H9 (cell line): Measurements from ENCODE around the gene TMEM184A. TPM values are rescaled to one million over a fixed set of nuclear protein-coding genes. Genes with fewer than 3 reads are reported as not detected.

Experiments used
- DNase-seq: peaks from one replicate; pipeline ENCODE4 v3.0.0-alpha.2; 2017
- H2AFZ ChIP-seq: one replicate; pipeline ENCODE4 v1.6.1; 2013; ENCODE audit warnings: mild to moderate bottlenecking, low read length, control low read depth, moderate library complexity
- H2AK5ac ChIP-seq: 2 replicates; pipeline ENCODE4 v1.6.1; 2013; ENCODE audit warnings: low read length, control low read depth, mixed read lengths; ENCODE audit not compliant: insufficient read length
- H2BK120ac ChIP-seq: one replicate; pipeline ENCODE4 v1.6.1; 2013; ENCODE audit warnings: low read depth, mild to moderate bottlenecking, low read length, control low read depth, inconsistent platforms; ENCODE audit not compliant: poor library complexity, severe bottlenecking
- H2BK12ac ChIP-seq: 2 replicates; pipeline ENCODE4 v1.6.1; 2013; ENCODE audit warnings: low read length, control low read depth, mixed read lengths, low read depth; ENCODE audit not compliant: insufficient read length
- H2BK15ac ChIP-seq: 2 replicates; pipeline ENCODE4 v1.6.1; 2013; ENCODE audit warnings: low read depth, low read length, control low read depth
- H2BK20ac ChIP-seq: one replicate; pipeline ENCODE4 v1.6.1; 2013; ENCODE audit warnings: low read depth, mild to moderate bottlenecking, low read length, control low read depth, inconsistent platforms; ENCODE audit not compliant: poor library complexity, severe bottlenecking
- H2BK5ac ChIP-seq: 2 replicates; pipeline ENCODE4 v1.6.1; 2013; ENCODE audit warnings: low read length, control low read depth, mixed read lengths; ENCODE audit not compliant: insufficient read length
- H3K14ac ChIP-seq: 2 replicates; pipeline ENCODE4 v1.6.1; 2013; ENCODE audit warnings: low read length, control low read depth; ENCODE audit not compliant: insufficient read depth
- H3K18ac ChIP-seq: 2 replicates; pipeline ENCODE4 v1.6.1; 2013; ENCODE audit warnings: low read depth, mild to moderate bottlenecking, mixed read lengths, low read length, control low read depth; ENCODE audit not compliant: insufficient read length
- H3K23ac ChIP-seq: 2 replicates; pipeline ENCODE4 v1.6.1; 2013; ENCODE audit warnings: low read length, control low read depth, mixed read lengths, low read depth; ENCODE audit not compliant: insufficient read length
- H3K23me2 ChIP-seq: 2 replicates; pipeline ENCODE4 v1.6.1; 2013; ENCODE audit warnings: low read depth, mild to moderate bottlenecking, mixed read lengths, low read length, control low read depth; ENCODE audit not compliant: insufficient read length, poor library complexity, severe bottlenecking
- H3K27ac ChIP-seq: 2 replicates; pipeline ENCODE4 v1.5.1; 2013; ENCODE audit warnings: low read length, control low read depth, mixed read lengths, low read depth; ENCODE audit not compliant: insufficient read length
- H3K27me3 ChIP-seq: 2 replicates; pipeline ENCODE4 v1.6.1; 2013; ENCODE audit warnings: low read length, control low read depth, inconsistent platforms; ENCODE audit not compliant: insufficient read depth
- H3K4ac ChIP-seq: 2 replicates; pipeline ENCODE4 v1.6.1; 2013; ENCODE audit warnings: low read depth, mild to moderate bottlenecking, control low read depth, inconsistent platforms, low read length, moderate library complexity
- H3K4me1 ChIP-seq: 2 replicates; pipeline ENCODE4 v1.6.1; 2013; ENCODE audit warnings: low read length, control low read depth, inconsistent platforms; ENCODE audit not compliant: insufficient read depth
- H3K4me2 ChIP-seq: 2 replicates; pipeline ENCODE4 v1.6.1; 2013; ENCODE audit warnings: low read length, control low read depth, mixed read lengths; ENCODE audit not compliant: insufficient read length, insufficient read depth
- H3K56ac ChIP-seq: 2 replicates; pipeline ENCODE4 v1.6.1; 2013; ENCODE audit warnings: low read depth, mild to moderate bottlenecking, mixed read lengths, low read length, control low read depth; ENCODE audit not compliant: insufficient read length
- H3K79me1 ChIP-seq: 2 replicates; pipeline ENCODE4 v1.6.1; 2013; ENCODE audit warnings: low read depth, mild to moderate bottlenecking, moderate library complexity, low read length, control low read depth, inconsistent platforms; ENCODE audit not compliant: insufficient read depth, poor library complexity, severe bottlenecking
- H3K79me2 ChIP-seq: 2 replicates; pipeline ENCODE4 v1.6.1; 2013; ENCODE audit warnings: low read length, control low read depth, inconsistent platforms; ENCODE audit not compliant: insufficient read depth
- H3K9ac ChIP-seq: 2 replicates; pipeline ENCODE4 v1.6.1; 2013; ENCODE audit warnings: low read length, control low read depth, mixed read lengths; ENCODE audit not compliant: insufficient read length; ENCODE audit errors: extremely low read depth
- H3K9me3 ChIP-seq: one replicate; pipeline ENCODE4 v1.6.1; 2013; ENCODE audit warnings: low read depth, low read length, inconsistent platforms; ENCODE audit not compliant: control insufficient read depth
- H3T11ph ChIP-seq: one replicate; pipeline ENCODE4 v1.6.1; 2013; ENCODE audit warnings: mild to moderate bottlenecking, low read length, control low read depth, inconsistent platforms
- H4K20me1 ChIP-seq: one replicate; pipeline ENCODE4 v1.6.1; 2013; ENCODE audit not compliant: control insufficient read depth, insufficient read length, insufficient read depth
- H4K5ac ChIP-seq: 2 replicates; pipeline ENCODE4 v1.6.1; 2013; ENCODE audit warnings: low read depth, mild to moderate bottlenecking, mixed read lengths, low read length, control low read depth; ENCODE audit not compliant: insufficient read length
- H4K8ac ChIP-seq: replicated peaks from 2 replicates; pipeline ENCODE4 v1.6.1; 2013; ENCODE audit warnings: low read length, control low read depth, mixed read lengths, low read depth; ENCODE audit not compliant: insufficient read length
- H4K91ac ChIP-seq: 2 replicates; pipeline ENCODE4 v1.6.1; 2013; ENCODE audit warnings: low read depth, mild to moderate bottlenecking, moderate library complexity, mixed read lengths, low read length, control low read depth; ENCODE audit not compliant: insufficient read length
- H3K27ac Mint-ChIP-seq, 3 experiments: 2 replicates in 2 of 3; 3 replicates in 1 of 3; pipeline ENCODE4 v1.8.0; 2020 to 2021; ENCODE audit warnings: mixed read lengths in 3 of 3, mild to moderate bottlenecking in 1 of 3, moderate library complexity in 1 of 3
- H3K27me3 Mint-ChIP-seq: 2 replicates; pipeline ENCODE4 v1.8.0; 2021; ENCODE audit warnings: low read depth, mild to moderate bottlenecking, moderate library complexity, mixed read lengths
- H3K36me3 Mint-ChIP-seq, 3 experiments: 2 replicates in 2 of 3; 3 replicates in 1 of 3; pipeline ENCODE4 v1.8.0; 2020 to 2021; ENCODE audit warnings: low read depth in 3 of 3, mixed read lengths in 3 of 3; ENCODE audit not compliant: insufficient read depth in 1 of 3
- H3K4me1 Mint-ChIP-seq, 2 experiments: 2 replicates each; pipeline ENCODE4 v1.8.0; 2020; ENCODE audit warnings: mixed read lengths in 2 of 2
- H3K4me3 Mint-ChIP-seq, 2 experiments: 2 replicates in 1 of 2; 3 replicates in 1 of 2; pipeline ENCODE4 v1.8.0; 2020 to 2021; ENCODE audit warnings: mild to moderate bottlenecking in 2 of 2, mixed read lengths in 2 of 2, moderate library complexity in 1 of 2
- H3K9me3 Mint-ChIP-seq, 2 experiments: 2 replicates in 1 of 2; 3 replicates in 1 of 2; pipeline ENCODE4 v1.8.0; 2020; ENCODE audit warnings: mild to moderate bottlenecking in 2 of 2, mixed read lengths in 2 of 2, moderate library complexity in 1 of 2
- CTCF ChIP-seq: fragments of 200-600 bp; sonication (generic); conservative IDR thresholded peaks from 3 replicates; pipeline ENCODE4 v1.8.0; 2021; ENCODE audit warnings: antibody characterized with exemption, mild to moderate bottlenecking
- WGBS: extraction: QIAGEN DNeasy Blood & Tissue Kit; methylation state at CpG from one replicate; pipeline ENCODE4 v1.1.7; 2013; ENCODE audit warnings: missing lambda C conversion rate, low lambda C conversion rate, mixed read lengths; ENCODE audit not compliant: insufficient read length; ENCODE audit errors: extremely low coverage; 5-methylcytosine and 5-hydroxymethylcytosine counted together
- total RNA-seq: library from RNA; stranded (reverse); gene quantifications from 2 replicates; pipeline ENCODE4 v1.2.1, GENCODE V29; 2021

Gene TMEM184A
- total RNA-seq, 1 experiment from 2014 or later = 1.3 TPM

- no CpG with 5 or more reads among the region's 21 CpGs for WGBS
- no peak overlapping the region for H3K27ac ChIP-seq
- H4K91ac ChIP-seq = no peak overlapping the region
- no peak overlapping the region for H3K9ac ChIP-seq
- no peak overlapping the region for H3K56ac ChIP-seq
- no peaks in the 10 kb centered on the region for H3K79me1 ChIP-seq
- peaks cover 14% of the 10 kb centered on the region; the same call in 1 of the 2 replicates for H3K79me2 ChIP-seq
- no peak overlapping the region for H2BK5ac ChIP-seq
- Mint-ChIP-seq H3K9me3 (no peaks in the 10 kb centered on the region), H3K4me3 (peak overlapping the region; percentile 89 to 97), H3K27me3 (no peaks in the 10 kb centered on the region), H3K4me1 (peaks cover 5 to 17% of the 10 kb centered on the region in 2 experiments), H3K36me3 (peaks cover 32 to 56% (median 47%) of the 10 kb centered on the region in 3 experiments; a peak in 6 of 7 replicates), H3K27ac (no peak overlapping the region; a peak in 2 of 7 replicates)
- no peaks in the 10 kb centered on the region for H3K4me1 ChIP-seq
- no peak overlapping the region for H2BK120ac ChIP-seq
- no peak overlapping the region for H3K4ac ChIP-seq
- H2AK5ac ChIP-seq = no peak overlapping the region
- H3K18ac ChIP-seq = no peak overlapping the region
- no peak overlapping the region for H3T11ph ChIP-seq
- no peak overlapping the region for H2BK20ac ChIP-seq
- H4K20me1 ChIP-seq = no peaks in the 10 kb centered on the region
- H4K8ac ChIP-seq = no peak overlapping the region
- H2AFZ ChIP-seq = no peak overlapping the region
- no peak overlapping the region for H2BK12ac ChIP-seq
- no peak overlapping the region for H2BK15ac ChIP-seq
- no peak overlapping the region for H4K5ac ChIP-seq
- no peaks in the 10 kb centered on the region for H3K27me3 ChIP-seq
- no peak overlapping the region for H3K14ac ChIP-seq
- no peak overlapping the region for H3K23ac ChIP-seq
- H3K23me2 ChIP-seq = peaks cover 10% of the 10 kb centered on the region
- H3K9me3 ChIP-seq = no peaks in the 10 kb centered on the region
- TF ChIP-seq CTCF = no peak
- no peak overlapping the region for H3K4me2 ChIP-seq
- no peak for DNase-seq
Measured at GRCh38 chr7:1501487-1502270, 54.3 kb downstream of the TMEM184A start.
